B cell (primary cell): ENCODE data around the gene UBE2O. TPM values are rescaled to one million over a fixed set of nuclear protein-coding genes. Genes with fewer than 3 reads are reported as not detected.
A peak's percentile ranks its signal among the peaks of the same experiment; 100 is the strongest.

Source experiments
- ATAC-seq: fragments of 200-7000 bp; cut with Tn5 transposase; one replicate; pipeline ENCODE4 v1.10.0; 2021; ENCODE audit warnings: low read depth, mild to moderate bottlenecking, moderate number of reproducible peaks, moderate library complexity
- CTCF ChIA-PET: fragments of 350-600 bp; sonication (Branson Sonifier 250); formaldehyde crosslinking; loops from one replicate; lab custom pipeline; 2021; ENCODE audit warnings: antibody characterized with exemption, inconsistent platforms; lab: Charles Lee
- POLR2A ChIA-PET: fragments of 350-600 bp; sonication (Branson Sonifier 250); formaldehyde crosslinking; loops from one replicate; lab custom pipeline; 2021; ENCODE audit warnings: antibody characterized with exemption; lab: Charles Lee
- DNase-seq: peaks from one replicate; pipeline ENCODE4 v3.0.0; 2013
- H2AFZ ChIP-seq: 2 replicates; pipeline ENCODE4 v1.6.1; 2012; ENCODE audit warnings: mild to moderate bottlenecking, low read depth, low read length; ENCODE audit not compliant: insufficient read depth, poor library complexity, severe bottlenecking
- H3K27ac ChIP-seq, 2 donors: 1 replicate in 1 of 2; 2 replicates in 1 of 2; pipeline ENCODE4 v1.5.1; 2012 to 2013; ENCODE audit warnings: low read length in 2 of 2, mild to moderate bottlenecking in 2 of 2, moderate library complexity in 1 of 2
- H3K27me3 ChIP-seq, 4 experiments: fragments of 200-600 bp in 1 of 4; sonication (generic) in 1 of 4; replicated peaks in 1 of 4; 1 replicate in 2 of 4; 2 replicates in 2 of 4; pipeline versions ENCODE4 v1.6.1 to v1.7.0; 2013 to 2016; ENCODE audit warnings: low read length in 3 of 4, mild to moderate bottlenecking in 2 of 4, mixed read lengths in 1 of 4, moderate library complexity in 1 of 4; ENCODE audit not compliant: insufficient read depth in 4 of 4, control insufficient read depth in 3 of 4; ENCODE audit errors: control extremely low read depth in 1 of 4
- H3K36me3 ChIP-seq, 2 experiments: replicated peaks in 1 of 2; 1 replicate in 1 of 2; 2 replicates in 1 of 2; pipeline versions ENCODE4 v1.6.1 to v1.7.1; 2013; ENCODE audit warnings: low read length in 1 of 2; ENCODE audit not compliant: insufficient read depth in 2 of 2, control insufficient read depth in 1 of 2; ENCODE audit errors: control extremely low read depth in 1 of 2, extremely low read depth in 1 of 2
- H3K4me1 ChIP-seq, 2 donors: fragments of 200-600 bp in 1 of 2; sonication (generic) in 1 of 2; 1 replicate in 1 of 2; 2 replicates in 1 of 2; pipeline versions ENCODE4 v1.5.1 to v1.6.1; 2013 to 2017; ENCODE audit warnings: low read length in 2 of 2; ENCODE audit not compliant: control insufficient read depth in 2 of 2, insufficient read depth in 2 of 2
- H3K4me2 ChIP-seq: replicated peaks from 2 replicates; pipeline ENCODE3; 2012; ENCODE audit warnings: mild to moderate bottlenecking, low read depth, low read length; ENCODE audit not compliant: poor library complexity, severe bottlenecking
- H3K4me3 ChIP-seq, 5 experiments: fragments of 200-600 bp in 1 of 5; sonication (generic) in 1 of 5; 1 replicate in 3 of 5; 2 replicates in 2 of 5; pipeline versions ENCODE4 v1.5.1 to v1.7.0; 2011 to 2016; ENCODE audit warnings: low read length in 4 of 5, mild to moderate bottlenecking in 4 of 5, low read depth in 2 of 5, control low read depth in 1 of 5, moderate library complexity in 1 of 5; ENCODE audit not compliant: insufficient read depth in 1 of 5; ENCODE audit errors: control extremely low read depth in 1 of 5, extremely low read depth in 1 of 5
- H3K79me2 ChIP-seq: fragments of 200-600 bp; sonication (generic); one replicate; pipeline ENCODE4 v1.6.0; 2016; ENCODE audit warnings: low read length; ENCODE audit not compliant: control insufficient read depth, insufficient read depth
- H3K9ac ChIP-seq: fragments of 200-600 bp; sonication (generic); 2 replicates; pipeline ENCODE4 v1.6.1; 2017; ENCODE audit warnings: mild to moderate bottlenecking, low read length, moderate library complexity
- H3K9me3 ChIP-seq, 3 donors: one replicate each; pipeline versions ENCODE4 v1.6.1 to v1.7.1; 2013; ENCODE audit warnings: low read length in 2 of 3; ENCODE audit not compliant: control insufficient read depth in 2 of 3, insufficient read depth in 1 of 3; ENCODE audit errors: control extremely low read depth in 1 of 3
- H4K20me1 ChIP-seq: 2 replicates; pipeline ENCODE4 v1.6.0; 2012; ENCODE audit warnings: mild to moderate bottlenecking, low read length; ENCODE audit not compliant: insufficient read depth, control insufficient read depth, poor library complexity, severe bottlenecking
- H3K27ac Mint-ChIP-seq: one replicate; pipeline ENCODE4 v1.8.0; 2021; ENCODE audit warnings: mixed read lengths
- H3K27me3 Mint-ChIP-seq: one replicate; pipeline ENCODE4 v1.8.0; 2021; ENCODE audit warnings: mixed read lengths
- H3K4me1 Mint-ChIP-seq: one replicate; pipeline ENCODE4 v1.8.0; 2021; ENCODE audit warnings: mixed read lengths
- H3K4me3 Mint-ChIP-seq: one replicate; pipeline ENCODE4 v1.8.0; 2021; ENCODE audit warnings: mixed read lengths
- H3K9me3 Mint-ChIP-seq: one replicate; pipeline ENCODE4 v1.8.0; 2022; ENCODE audit warnings: mixed read lengths; ENCODE audit not compliant: insufficient read depth
- CTCF ChIP-seq: fragments of 200-600 bp; IDR thresholded peaks from one replicate; pipeline ENCODE4 v1.8.0; 2022; ENCODE audit warnings: antibody characterized with exemption, mild to moderate bottlenecking
- EZH2 ChIP-seq: IDR thresholded peaks from 2 replicates; pipeline ENCODE4 v1.6.1; 2012; ENCODE audit warnings: borderline replicate concordance, low read depth, mild to moderate bottlenecking, moderate library complexity, low read length; ENCODE audit not compliant: insufficient read depth, poor library complexity, severe bottlenecking
- WGBS: methylation state at CpG from one replicate; pipeline ENCODE4 v1.1.5; 2013; ENCODE audit warnings: missing lambda C conversion rate; ENCODE audit not compliant: insufficient coverage; 5-methylcytosine and 5-hydroxymethylcytosine counted together
- intact Hi-C: fragments of 100-400 bp; cut with micrococcal nuclease; formaldehyde crosslinking; loops from one replicate; pipeline ENCODE4 v1.10.0; 2022
- polyA plus RNA-seq: library from polyadenylated mRNA; depleted of rRNA; stranded (reverse); fragments of >200 nt; gene quantifications from 2 replicates; pipeline ENCODE4 v1.2.3, GENCODE V29; 2012
- total RNA-seq, 2 donors: library from RNA; stranded (reverse); fragments of 120-200 nt in 1 of 2; gene quantifications; 1 replicate in 1 of 2; 2 replicates in 1 of 2; pipeline versions ENCODE4 v1.2.3 to v1.2.4, GENCODE V29; 2013 to 2022

UBE2O gene
- total and polyA plus RNA-seq, 2 donors (not counting 1 experiment from before 2014, with no cell fraction given) = 41.3 to 54.0 TPM

GRCh38 chr17:76501018-76501826 is 48.3 kb upstream of the UBE2O start, which contains the start of gene RHBDF2:
Gene RHBDF2 (minus strand): TSS chr17:76501423. CDS start chr17:76481524, 19,899 bp downstream.
- Histone ChIP-seq H4K20me1 (peaks cover 25% of the 10 kb centered on the region), H3K27me3 (no peaks in the 10 kb centered on the region), H3K9me3 (no peaks in the 10 kb centered on the region), H3K4me1 (peaks cover 38 to 63% of the 10 kb centered on the region in 2 donors), H3K9ac (peak within 1 kb of the TSS; percentile 86), H3K4me3 (peak within 1 kb of the TSS; percentile 46 to 97 (median 95)), H3K36me3 (peaks cover 0 to 33% of the 10 kb centered on the region in 2 experiments), H3K27ac (peak within 1 kb of the TSS; percentile 78 to 94), H3K79me2 (peaks cover 78% of the 10 kb centered on the region), H2AFZ (peak within 1 kb of the TSS; percentile 82), H3K4me2 (peak within 1 kb of the TSS; percentile 82)
- ChIA-PET POLR2A (interaction anchor here (0.6 to 22.8 kb wide), 11 partner anchors 19 to 93 kb away, joined by 3 to 478 read pairs (median 4); partner anchors contain the start of genes AANAT and UBE2O), CTCF (interaction anchor here (0.6 to 20.8 kb wide), 22 partner anchors 10 to 1881 kb away, joined by 3 to 442 read pairs (median 4); partner anchors contain the start of gene AANAT)
- intact Hi-C loops = loop anchor here (1.0 kb wide), 4 partner anchors 8 to 147 kb away; partner anchors contain the start of gene UBE2O
- Mint-ChIP-seq H3K9me3 (no peaks in the 10 kb centered on the region), H3K27me3 (no peaks in the 10 kb centered on the region), H3K4me1 (peaks cover 56% of the 10 kb centered on the region), H3K4me3 (peak within 1 kb of the TSS; percentile 97), H3K27ac (peak within 1 kb of the TSS; percentile 99)
- WGBS = under 1% methylated on average over 72 of the region's 72 CpGs
- DNase-seq (peak; percentile 95), ATAC-seq (peak; percentile 85)
- TF ChIP-seq CTCF = no peak
- no peak for TF ChIP-seq EZH2
